GM12874 (cell line): ENCODE results near the gene C1orf174.

Experiments
- TF ChIP-seq, protein P1 (sequence below): IDR thresholded peaks from 2 replicates; pipeline ENCODE4 v1.5.1; 2011; ENCODE audit warnings: low read depth, mild to moderate bottlenecking, control low read depth, low read length, moderate library complexity; ENCODE audit not compliant: insufficient read depth

Gene C1orf174

GRCh38 chr1:3942416-3943122 is 42.5 kb upstream of the C1orf174 start:
- TF ChIP-seq, protein P1, sequence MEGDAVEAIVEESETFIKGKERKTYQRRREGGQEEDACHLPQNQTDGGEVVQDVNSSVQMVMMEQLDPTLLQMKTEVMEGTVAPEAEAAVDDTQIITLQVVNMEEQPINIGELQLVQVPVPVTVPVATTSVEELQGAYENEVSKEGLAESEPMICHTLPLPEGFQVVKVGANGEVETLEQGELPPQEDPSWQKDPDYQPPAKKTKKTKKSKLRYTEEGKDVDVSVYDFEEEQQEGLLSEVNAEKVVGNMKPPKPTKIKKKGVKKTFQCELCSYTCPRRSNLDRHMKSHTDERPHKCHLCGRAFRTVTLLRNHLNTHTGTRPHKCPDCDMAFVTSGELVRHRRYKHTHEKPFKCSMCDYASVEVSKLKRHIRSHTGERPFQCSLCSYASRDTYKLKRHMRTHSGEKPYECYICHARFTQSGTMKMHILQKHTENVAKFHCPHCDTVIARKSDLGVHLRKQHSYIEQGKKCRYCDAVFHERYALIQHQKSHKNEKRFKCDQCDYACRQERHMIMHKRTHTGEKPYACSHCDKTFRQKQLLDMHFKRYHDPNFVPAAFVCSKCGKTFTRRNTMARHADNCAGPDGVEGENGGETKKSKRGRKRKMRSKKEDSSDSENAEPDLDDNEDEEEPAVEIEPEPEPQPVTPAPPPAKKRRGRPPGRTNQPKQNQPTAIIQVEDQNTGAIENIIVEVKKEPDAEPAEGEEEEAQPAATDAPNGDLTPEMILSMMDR: no peak

GRCh38 chr1:3940754-3941345 is 40.8 kb upstream of the C1orf174 start:
- TF ChIP-seq, protein P1: no peak

DNA sequence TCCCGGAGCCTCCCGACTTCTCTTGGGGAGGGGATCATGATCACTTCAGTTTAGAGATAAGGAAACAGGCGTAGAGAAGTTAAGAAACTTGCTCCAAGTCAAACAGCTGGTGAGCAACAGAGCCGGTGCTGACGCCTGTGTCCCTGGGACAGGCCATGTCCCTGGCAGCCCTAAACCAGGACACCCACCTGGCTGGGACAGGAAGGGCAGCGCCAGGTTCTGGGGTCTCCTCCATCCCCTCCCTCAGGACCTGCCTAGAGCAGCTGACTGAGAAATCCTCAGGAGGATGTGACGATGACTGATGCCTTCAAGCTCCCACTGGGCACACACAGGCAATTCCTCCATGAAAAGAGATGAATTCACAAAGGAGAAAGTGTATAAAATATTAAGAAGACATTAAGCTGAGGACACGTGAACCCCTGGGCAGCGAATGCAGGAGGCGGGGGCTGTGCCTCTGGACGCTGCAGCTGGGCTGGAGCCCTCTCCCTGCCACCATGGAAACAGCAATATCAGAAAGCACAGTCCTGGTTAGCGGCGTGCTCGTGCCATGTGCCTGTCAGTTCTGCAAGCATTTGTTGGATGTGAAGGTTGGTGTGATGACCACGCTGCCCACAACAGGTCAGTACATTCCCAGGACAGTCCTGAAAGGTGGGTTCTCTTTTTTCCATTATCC is 40.1 kb upstream of the C1orf174 start:
- TF ChIP-seq, protein P1: no peak

- TF ChIP-seq, protein P1: no peak
These were observed 39.4 kb upstream of the C1orf174 start for GRCh38 chr1:3939242-3940080.

- TF ChIP-seq, protein P1: no peak
These were observed 32.3 kb upstream of the C1orf174 start for GRCh38 chr1:3932156-3932919.

- TF ChIP-seq, protein P1: no peak
These were observed 31.2 kb upstream of the C1orf174 start for GRCh38 chr1:3931007-3931912.
